ENCODE measurements around the gene HK1.

- TF ChIP-seq CTCF (conservative IDR thresholded peaks at IDR 0.05) (no peak), EZH2 (IDR thresholded peaks at IDR 0.05; ENCODE audit: low read depth) (no peak)
Measured at GRCh38 chr10:69388488-69388887, 110.2 kb downstream of the HK1 start.
